ENCODE results near the gene ANAPC2.

ANAPC2 gene

DNA sequence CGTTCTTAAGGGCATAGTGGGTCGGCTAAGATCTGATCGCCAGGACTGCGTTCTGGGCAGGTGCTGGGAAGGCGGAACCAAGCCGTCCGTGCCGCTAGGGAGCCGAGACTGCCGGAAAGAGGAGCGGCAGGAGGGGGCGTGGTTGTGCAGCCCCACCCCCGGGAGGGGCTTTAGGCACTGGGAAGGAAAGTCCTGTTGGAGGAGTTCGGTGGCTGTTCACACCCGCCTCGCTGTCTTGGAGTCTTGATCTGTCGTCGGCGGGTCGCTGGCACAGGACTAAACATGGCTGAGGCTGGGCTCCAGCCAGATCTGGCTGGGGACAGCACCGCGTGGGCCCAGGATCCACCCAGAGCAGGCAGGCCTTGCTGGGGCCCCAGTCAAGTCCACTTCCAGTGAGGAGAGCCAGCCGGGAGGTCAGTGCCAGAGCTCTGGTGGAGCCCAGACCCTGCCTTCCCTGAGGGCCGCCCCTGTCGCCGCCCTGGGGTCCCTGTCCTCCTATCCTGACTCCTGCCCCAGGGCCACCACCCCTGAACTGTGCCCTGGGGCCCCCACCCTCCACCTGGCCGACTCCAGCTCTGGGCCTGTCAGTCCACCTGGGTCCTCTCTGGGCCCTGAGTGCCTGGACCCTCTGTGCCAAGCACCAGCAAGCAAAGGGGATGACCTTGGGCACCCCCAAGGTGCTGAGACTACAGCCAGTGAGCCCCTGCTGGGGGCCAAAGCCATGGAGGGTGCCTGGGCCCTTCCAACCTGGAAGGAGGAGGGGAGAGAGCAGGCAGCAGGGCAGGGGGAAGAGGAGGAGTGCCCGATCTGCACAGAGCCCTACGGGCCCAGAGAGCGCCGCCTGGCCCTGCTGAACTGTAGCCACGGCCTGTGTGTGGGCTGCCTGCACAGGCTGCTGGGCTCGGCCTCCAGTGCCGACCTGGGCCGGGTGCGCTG lies 29.2 kb upstream of the ANAPC2 start:
- no peak for DNase-seq (ENCODE audit: low read depth, low spot score)
- H3K4me3 ChIP-seq (ENCODE audit: low read depth, low read length) = no peak overlapping the region
- TF ChIP-seq, protein P1, sequence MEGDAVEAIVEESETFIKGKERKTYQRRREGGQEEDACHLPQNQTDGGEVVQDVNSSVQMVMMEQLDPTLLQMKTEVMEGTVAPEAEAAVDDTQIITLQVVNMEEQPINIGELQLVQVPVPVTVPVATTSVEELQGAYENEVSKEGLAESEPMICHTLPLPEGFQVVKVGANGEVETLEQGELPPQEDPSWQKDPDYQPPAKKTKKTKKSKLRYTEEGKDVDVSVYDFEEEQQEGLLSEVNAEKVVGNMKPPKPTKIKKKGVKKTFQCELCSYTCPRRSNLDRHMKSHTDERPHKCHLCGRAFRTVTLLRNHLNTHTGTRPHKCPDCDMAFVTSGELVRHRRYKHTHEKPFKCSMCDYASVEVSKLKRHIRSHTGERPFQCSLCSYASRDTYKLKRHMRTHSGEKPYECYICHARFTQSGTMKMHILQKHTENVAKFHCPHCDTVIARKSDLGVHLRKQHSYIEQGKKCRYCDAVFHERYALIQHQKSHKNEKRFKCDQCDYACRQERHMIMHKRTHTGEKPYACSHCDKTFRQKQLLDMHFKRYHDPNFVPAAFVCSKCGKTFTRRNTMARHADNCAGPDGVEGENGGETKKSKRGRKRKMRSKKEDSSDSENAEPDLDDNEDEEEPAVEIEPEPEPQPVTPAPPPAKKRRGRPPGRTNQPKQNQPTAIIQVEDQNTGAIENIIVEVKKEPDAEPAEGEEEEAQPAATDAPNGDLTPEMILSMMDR (IDR thresholded peaks at IDR 0.05; ENCODE audit: low read depth, low read length) = no peak
- in situ Hi-C loops (cut with HindIII; ENCODE audit: low sequenced_read_pairs) = no loop called here

DNA sequence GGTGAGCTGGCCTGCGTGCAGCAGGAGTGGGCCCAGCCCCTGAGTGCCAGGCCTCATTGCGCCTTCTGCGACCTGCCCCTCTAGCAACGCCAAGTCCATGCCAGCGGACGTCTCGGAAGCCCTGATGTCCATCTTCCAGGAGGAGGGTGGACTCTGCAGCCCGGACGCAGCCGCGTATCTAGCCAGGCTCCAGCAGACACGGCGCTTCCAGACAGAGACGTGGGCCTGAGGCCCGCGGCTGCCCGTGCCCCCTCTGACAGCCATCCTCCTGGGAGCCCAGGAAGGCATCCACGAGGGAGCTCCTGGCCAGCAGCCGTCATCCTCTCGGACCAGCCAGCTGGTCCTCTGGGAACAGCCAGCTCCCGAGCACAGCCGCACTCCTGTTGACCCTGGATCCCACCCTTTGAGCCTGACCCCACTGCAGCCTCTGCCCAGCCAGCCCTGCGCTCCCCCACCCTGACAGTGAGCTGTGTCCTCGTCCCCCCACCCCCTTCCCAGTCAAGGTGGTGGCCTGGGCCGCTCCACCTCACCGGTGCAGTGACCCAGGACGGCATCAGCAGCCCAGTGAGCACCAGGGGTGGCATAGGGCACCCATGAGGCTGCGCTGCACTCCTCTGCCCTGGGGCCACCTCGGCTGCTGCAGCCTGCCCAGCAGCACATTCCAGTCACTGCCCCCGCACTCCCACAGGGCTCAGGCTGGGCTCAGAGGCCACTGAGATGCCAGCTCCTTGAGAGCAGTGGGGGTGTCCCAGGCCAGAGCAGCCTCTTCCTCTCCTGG lies 28.0 kb upstream of the ANAPC2 start:
- TF ChIP-seq, protein P1 (IDR thresholded peaks at IDR 0.05; ENCODE audit: low read depth, low read length) = no peak
- DNase-seq (ENCODE audit: low read depth, low spot score) = no peak
- no peak overlapping the region for H3K4me3 ChIP-seq (ENCODE audit: low read depth, low read length)
- in situ Hi-C loops (cut with HindIII; ENCODE audit: low sequenced_read_pairs) = no loop called here

DNA sequence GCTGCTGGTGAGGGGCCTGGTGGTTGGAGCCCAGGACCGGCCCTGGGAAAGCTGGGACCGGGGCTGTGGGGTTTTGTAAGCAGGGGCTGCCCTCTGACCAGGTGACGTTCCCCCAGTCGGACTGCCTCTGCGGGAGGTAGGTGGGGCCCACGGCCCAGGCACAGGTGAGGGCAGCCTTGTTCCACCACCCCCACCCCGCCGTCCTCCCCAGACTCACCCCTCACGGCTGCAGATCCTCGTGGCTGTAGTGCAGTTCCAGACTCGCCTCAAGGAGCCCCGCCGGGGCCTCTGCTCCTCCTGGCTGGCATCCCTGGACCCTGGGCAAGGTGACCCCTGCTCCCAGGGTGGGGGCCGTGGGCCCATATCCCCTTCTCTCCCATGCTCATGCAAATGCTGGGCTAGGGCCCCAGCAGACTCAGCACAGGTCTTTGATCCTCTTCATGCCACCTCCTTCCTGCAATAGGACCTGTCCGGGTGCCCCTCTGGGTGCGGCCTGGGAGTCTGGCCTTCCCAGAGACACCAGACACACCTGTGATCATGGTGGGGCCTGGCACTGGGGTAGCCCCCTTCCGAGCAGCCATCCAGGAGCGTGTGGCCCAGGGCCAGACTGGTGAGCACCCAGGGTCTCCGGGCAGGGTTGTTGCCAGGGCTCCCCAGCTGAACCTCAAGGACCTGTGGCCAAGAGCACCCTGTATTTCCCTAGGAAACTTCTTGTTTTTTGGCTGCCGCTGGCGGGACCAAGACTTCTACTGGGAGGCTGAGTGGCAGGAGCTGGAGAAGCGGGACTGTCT lies 27.0 kb upstream of the ANAPC2 start:
- no peak overlapping the region for H3K4me3 ChIP-seq (ENCODE audit: low read depth, low read length)
- TF ChIP-seq, protein P1 (IDR thresholded peaks at IDR 0.05; ENCODE audit: low read depth, low read length) = no peak
- DNase-seq (ENCODE audit: low read depth, low spot score) = no peak
- in situ Hi-C loops (cut with HindIII; ENCODE audit: low sequenced_read_pairs) = no loop called here

DNA sequence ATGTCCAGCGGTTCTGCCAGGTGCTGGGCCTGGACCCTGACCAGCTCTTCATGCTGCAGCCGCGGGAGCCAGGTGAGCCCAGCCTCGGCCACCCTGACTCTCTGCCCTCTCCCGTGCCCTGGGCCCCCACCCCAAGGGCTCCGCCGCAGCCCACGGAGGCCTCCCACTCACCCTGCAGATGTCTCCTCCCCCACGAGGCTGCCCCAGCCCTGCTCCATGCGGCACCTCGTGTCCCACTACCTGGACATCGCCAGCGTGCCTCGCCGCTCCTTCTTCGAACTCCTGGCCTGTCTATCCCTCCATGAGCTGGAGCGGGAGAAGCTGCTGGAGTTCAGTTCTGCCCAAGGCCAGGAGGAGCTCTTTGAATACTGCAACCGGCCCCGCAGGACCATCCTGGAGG lies 26.3 kb upstream of the ANAPC2 start:
- TF ChIP-seq, protein P1 (IDR thresholded peaks at IDR 0.05; ENCODE audit: low read depth, low read length) = no peak
- in situ Hi-C loops (cut with HindIII; ENCODE audit: low sequenced_read_pairs) = no loop called here
- no peak for DNase-seq (ENCODE audit: low read depth, low spot score)
- H3K4me3 ChIP-seq (ENCODE audit: low read depth, low read length) = no peak overlapping the region

DNA sequence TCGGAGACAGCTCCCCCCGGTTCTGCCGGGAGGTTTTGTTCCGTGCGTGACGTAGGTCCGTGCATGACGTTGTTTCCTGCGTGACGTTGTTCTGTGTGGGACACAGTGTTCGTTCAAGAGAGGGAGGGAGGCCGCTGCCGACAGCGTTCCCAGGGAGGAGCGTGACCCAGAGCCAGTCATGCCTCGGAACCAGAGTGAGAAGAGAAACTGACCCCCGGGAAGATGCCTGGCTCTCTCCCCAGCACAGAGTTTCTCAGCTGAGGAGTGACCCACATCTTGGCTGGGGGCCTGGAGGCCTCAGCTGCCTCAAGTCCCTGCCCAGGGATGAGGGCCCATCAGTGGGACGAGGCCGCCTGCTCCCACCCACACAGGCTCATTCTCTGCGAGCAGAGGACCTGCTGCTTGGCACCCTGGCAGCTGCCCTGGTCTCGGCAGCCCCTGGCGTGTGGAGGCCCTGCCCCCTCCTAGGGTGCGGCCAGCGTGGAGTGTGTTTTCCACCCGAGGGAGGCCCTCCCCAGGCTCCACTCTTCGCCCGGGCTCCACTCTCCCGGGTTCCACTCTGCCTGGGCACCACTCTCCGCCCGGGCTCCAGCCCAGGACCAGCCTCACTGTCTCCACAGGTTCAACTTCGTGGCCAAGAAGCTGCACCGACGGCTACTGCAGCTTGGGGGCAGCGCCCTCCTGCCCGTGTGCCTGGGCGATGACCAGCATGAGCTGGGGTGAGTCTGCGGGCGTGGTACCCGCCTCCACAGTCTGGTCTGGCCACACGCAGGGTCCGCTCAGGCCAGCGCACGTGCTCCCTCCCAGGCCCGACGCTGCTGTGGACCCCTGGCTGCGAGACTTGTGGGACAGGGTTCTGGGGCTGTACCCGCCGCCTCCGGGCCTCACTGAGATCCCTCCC lies 25.1 kb upstream of the ANAPC2 start:
- TF ChIP-seq, protein P1 (IDR thresholded peaks at IDR 0.05; ENCODE audit: low read depth, low read length) = peak; percentile 25
- no peak for DNase-seq (ENCODE audit: low read depth, low spot score)
- H3K4me3 ChIP-seq (ENCODE audit: low read depth, low read length) = no peak overlapping the region
- in situ Hi-C loops (cut with HindIII; ENCODE audit: low sequenced_read_pairs) = no loop called here

Data from astrocyte of the spinal cord (primary cell).